ENCODE data around the gene ZNF471. TPM values are rescaled to one million over a fixed set of nuclear protein-coding genes. Genes with fewer than 3 reads are reported as not detected.

Gene ZNF471
- total RNA-seq, 1 experiment from 2014 or later, result 0.07 TPM

DNA sequence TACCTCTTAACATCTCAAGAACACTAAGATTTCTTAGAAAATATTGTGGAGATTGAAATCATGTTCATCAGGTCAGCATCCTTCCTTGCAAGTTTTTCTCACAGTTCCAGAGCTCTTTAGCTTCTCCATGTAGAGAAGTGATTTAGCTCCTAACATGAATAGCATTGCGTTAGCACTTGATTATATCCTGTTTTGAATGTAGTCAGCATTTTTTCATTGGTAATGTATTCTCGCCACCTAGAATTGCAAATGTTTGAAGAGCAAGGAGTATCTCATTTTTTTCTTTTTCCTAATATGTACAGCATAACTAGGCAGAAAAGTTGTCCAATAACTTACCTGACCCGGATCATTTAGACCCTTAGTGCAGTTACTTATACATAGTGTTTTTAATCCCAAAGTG lies 66.3 kb downstream of the ZNF471 start:
- H3K79me2 ChIP-seq (ENCODE audit: low read length), result no peaks in the 10 kb centered on the region
- no peaks in the 10 kb centered on the region for H3K27me3 ChIP-seq (ENCODE audit: low read length)
- no peaks in the 10 kb centered on the region for H3K9me2 ChIP-seq (replicated peaks; ENCODE audit: low read length)
- intact Hi-C loops (cut with micrococcal nuclease), result no loop called here
- TF ChIP-seq EZH2 (IDR thresholded peaks at IDR 0.05; ENCODE audit: low read length, unreplicated experiment) (no peak), EZH2phosphoT487 (IDR thresholded peaks at IDR 0.05; ENCODE audit: borderline replicate concordance, low read length) (no peak)
- TF ChIP-seq, protein P1, sequence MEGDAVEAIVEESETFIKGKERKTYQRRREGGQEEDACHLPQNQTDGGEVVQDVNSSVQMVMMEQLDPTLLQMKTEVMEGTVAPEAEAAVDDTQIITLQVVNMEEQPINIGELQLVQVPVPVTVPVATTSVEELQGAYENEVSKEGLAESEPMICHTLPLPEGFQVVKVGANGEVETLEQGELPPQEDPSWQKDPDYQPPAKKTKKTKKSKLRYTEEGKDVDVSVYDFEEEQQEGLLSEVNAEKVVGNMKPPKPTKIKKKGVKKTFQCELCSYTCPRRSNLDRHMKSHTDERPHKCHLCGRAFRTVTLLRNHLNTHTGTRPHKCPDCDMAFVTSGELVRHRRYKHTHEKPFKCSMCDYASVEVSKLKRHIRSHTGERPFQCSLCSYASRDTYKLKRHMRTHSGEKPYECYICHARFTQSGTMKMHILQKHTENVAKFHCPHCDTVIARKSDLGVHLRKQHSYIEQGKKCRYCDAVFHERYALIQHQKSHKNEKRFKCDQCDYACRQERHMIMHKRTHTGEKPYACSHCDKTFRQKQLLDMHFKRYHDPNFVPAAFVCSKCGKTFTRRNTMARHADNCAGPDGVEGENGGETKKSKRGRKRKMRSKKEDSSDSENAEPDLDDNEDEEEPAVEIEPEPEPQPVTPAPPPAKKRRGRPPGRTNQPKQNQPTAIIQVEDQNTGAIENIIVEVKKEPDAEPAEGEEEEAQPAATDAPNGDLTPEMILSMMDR (conservative IDR thresholded peaks at IDR 0.05; ENCODE audit: low read depth, low read length), result no peak
- no peak overlapping the region for H2AFZ ChIP-seq (ENCODE audit: low read length)
- H3K9me3 ChIP-seq (ENCODE audit: low read length), result peaks cover 85% of the 10 kb centered on the region
- no peak for DNase-seq
- no peaks in the 10 kb centered on the region for H4K20me1 ChIP-seq (ENCODE audit: low read length)
- H3K27ac ChIP-seq (ENCODE audit: low read length), result no peak overlapping the region
- H3K4me2 ChIP-seq (ENCODE audit: low read length), result no peak overlapping the region
- H3F3A ChIP-seq (ENCODE audit: low read length, unreplicated experiment), result no peaks in the 10 kb centered on the region
- H3K4me3 ChIP-seq (ENCODE audit: low read length), result no peak overlapping the region
- no peaks in the 10 kb centered on the region for H3K4me1 ChIP-seq (ENCODE audit: insufficient read depth, low read length)
- no peak for ATAC-seq
- H3K9ac ChIP-seq (ENCODE audit: low read length), result no peak overlapping the region
- H3K36me3 ChIP-seq (ENCODE audit: low read depth, low read length), result no peaks in the 10 kb centered on the region; the same call in 1 of the 2 replicates
- BruUV-seq (replicated peaks), result no TSS peak
- ChIA-PET POLR2A (ENCODE audit: unreplicated experiment) (no interaction called here), CTCF (no interaction called here)

DNA sequence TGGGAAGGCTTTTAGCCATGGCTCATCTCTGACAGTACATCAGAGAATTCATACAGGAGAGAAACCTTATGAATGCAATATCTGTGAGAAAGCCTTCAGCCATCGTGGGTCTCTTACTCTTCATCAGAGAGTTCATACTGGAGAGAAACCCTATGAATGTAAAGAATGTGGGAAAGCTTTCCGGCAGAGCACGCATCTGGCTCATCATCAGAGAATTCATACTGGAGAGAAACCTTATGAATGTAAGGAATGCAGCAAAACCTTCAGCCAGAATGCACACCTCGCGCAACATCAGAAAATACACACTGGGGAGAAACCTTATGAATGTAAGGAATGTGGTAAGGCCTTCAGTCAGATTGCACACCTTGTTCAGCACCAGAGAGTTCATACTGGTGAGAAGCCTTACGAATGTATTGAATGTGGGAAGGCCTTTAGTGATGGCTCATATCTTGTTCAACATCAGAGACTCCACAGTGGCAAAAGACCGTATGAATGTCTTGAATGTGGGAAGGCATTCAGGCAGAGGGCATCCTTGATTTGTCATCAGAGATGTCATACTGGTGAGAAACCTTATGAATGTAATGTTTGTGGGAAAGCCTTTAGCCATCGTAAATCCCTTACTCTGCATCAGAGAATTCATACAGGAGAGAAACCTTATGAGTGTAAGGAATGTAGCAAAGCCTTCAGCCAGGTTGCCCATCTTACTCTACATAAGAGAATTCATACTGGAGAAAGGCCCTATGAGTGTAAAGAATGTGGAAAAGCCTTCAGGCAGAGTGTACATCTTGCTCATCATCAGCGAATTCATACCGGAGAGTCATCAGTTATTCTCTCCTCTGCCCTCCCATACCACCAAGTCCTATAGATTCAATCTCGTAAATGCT lies 70.3 kb downstream of the ZNF471 start:
- ATAC-seq (no peak), DNase-seq (no peak)
- Histone ChIP-seq H3K4me2 (ENCODE audit: low read length) (no peak overlapping the region), H3K4me1 (ENCODE audit: insufficient read depth, low read length) (no peaks in the 10 kb centered on the region), H3K36me3 (ENCODE audit: low read depth, low read length) (peaks cover 3% of the 10 kb centered on the region; the same call in 1 of the 2 replicates), H3K27me3 (ENCODE audit: low read length) (no peaks in the 10 kb centered on the region), H3F3A (ENCODE audit: low read length, unreplicated experiment) (no peaks in the 10 kb centered on the region), H3K4me3 (ENCODE audit: low read length) (no peak overlapping the region), H2AFZ (ENCODE audit: low read length) (no peak overlapping the region), H3K27ac (ENCODE audit: low read length) (no peak overlapping the region), H3K9me2 (replicated peaks; ENCODE audit: low read length) (no peaks in the 10 kb centered on the region), H3K79me2 (ENCODE audit: low read length) (no peaks in the 10 kb centered on the region), H3K9ac (ENCODE audit: low read length) (no peak overlapping the region), H4K20me1 (ENCODE audit: low read length) (no peaks in the 10 kb centered on the region), H3K9me3 (ENCODE audit: low read length) (peaks cover 95% of the 10 kb centered on the region)
- ChIA-PET CTCF (no interaction called here), POLR2A (ENCODE audit: unreplicated experiment) (no interaction called here)
- TF ChIP-seq EZH2phosphoT487 (IDR thresholded peaks at IDR 0.05; ENCODE audit: borderline replicate concordance, low read length), result no peak
- BruUV-seq (replicated peaks), result no TSS peak
- intact Hi-C loops (cut with micrococcal nuclease), result no loop called here

Other genes starting within 250 kb of the ZNF471 start
- not detected in 2 replicates for gene EDDM13, start 235.1 kb upstream of the ZNF471 start, total RNA-seq (2014; rRNA removed)
- 17.2 and 23.7 TPM in 2 replicates for gene ZSCAN5A, start 193.0 kb upstream of the ZNF471 start, total RNA-seq (2014; rRNA removed)
- not detected in 2 replicates for gene ZNF582, start 114.3 kb upstream of the ZNF471 start, total RNA-seq (2014; rRNA removed)
- 0.11 TPM in 1 of 2 replicates, not detected in the other for gene ZNF583, start 103.5 kb upstream of the ZNF471 start, total RNA-seq (2014; rRNA removed)
- gene ZNF667, start 30.5 kb upstream of the ZNF471 start, total RNA-seq (2014; rRNA removed), result 2.5 and 3.2 TPM in 2 replicates
- gene ZFP28, start 31.1 kb downstream of the ZNF471 start, total RNA-seq (2014; rRNA removed), result 0.58 and 2.2 TPM in 2 replicates
- 0.26 and 0.75 TPM in 2 replicates for gene ZNF470, start 59.6 kb downstream of the ZNF471 start, total RNA-seq (2014; rRNA removed)
- 8.8 and 14.2 TPM in 2 replicates for gene ZNF71, start 87.4 kb downstream of the ZNF471 start, total RNA-seq (2014; rRNA removed)
- 0.29 TPM in 1 of 2 replicates, not detected in the other for gene SMIM17, start 135.3 kb downstream of the ZNF471 start, total RNA-seq (2014; rRNA removed)
- gene ZNF835, start 163.9 kb downstream of the ZNF471 start, total RNA-seq (2014; rRNA removed), result not detected in 2 replicates

All from PC-3 (cell line).